CD14-positive monocyte (primary cell): ENCODE data around the gene DGKK. TPM values are rescaled to one million over a fixed set of nuclear protein-coding genes. Genes with fewer than 3 reads are reported as not detected.

ENCODE experiments used
- DNase-seq, 3 donors: peaks; one replicate each; pipeline ENCODE4 v3.0.0-alpha.2; 2011 to 2022
- H2AFZ ChIP-seq: 2 replicates; pipeline ENCODE4 v1.6.0; 2012; ENCODE audit warnings: mild to moderate bottlenecking, low read depth, low read length, inconsistent platforms; ENCODE audit not compliant: insufficient read depth, poor library complexity, severe bottlenecking
- H3K27ac ChIP-seq, 2 donors: 1 replicate in 1 of 2; 2 replicates in 1 of 2; pipeline ENCODE4 v1.5.1; 2012 to 2013; ENCODE audit warnings: low read length in 2 of 2, control low read depth in 1 of 2, inconsistent platforms in 1 of 2, low read depth in 1 of 2, mild to moderate bottlenecking in 1 of 2
- H3K27me3 ChIP-seq, 2 donors: one replicate each; pipeline versions ENCODE4 v1.6.0 to v1.6.1; 2011 to 2013; ENCODE audit warnings: low read length in 2 of 2; ENCODE audit not compliant: control insufficient read depth in 2 of 2, insufficient read depth in 2 of 2
- H3K36me3 ChIP-seq, 2 donors: replicated peaks in 1 of 2; 1 replicate in 1 of 2; 2 replicates in 1 of 2; pipeline versions ENCODE4 v1.5.1 to v1.6.1; 2012 to 2013; ENCODE audit warnings: low read length in 2 of 2, control low read depth in 1 of 2, inconsistent platforms in 1 of 2, mild to moderate bottlenecking in 1 of 2; ENCODE audit not compliant: insufficient read depth in 2 of 2, control insufficient read depth in 1 of 2
- H3K4me1 ChIP-seq, 2 donors: 1 replicate in 1 of 2; 2 replicates in 1 of 2; pipeline versions ENCODE4 v1.5.1 to v1.6.1; 2012 to 2013; ENCODE audit warnings: low read length in 2 of 2, control low read depth in 1 of 2, inconsistent platforms in 1 of 2, mild to moderate bottlenecking in 1 of 2, moderate library complexity in 1 of 2; ENCODE audit not compliant: insufficient read depth in 2 of 2, control insufficient read depth in 1 of 2
- H3K4me2 ChIP-seq: replicated peaks from 2 replicates; pipeline ENCODE3; 2012; ENCODE audit warnings: low read length, moderate library complexity, mild to moderate bottlenecking; ENCODE audit not compliant: poor library complexity, severe bottlenecking; ENCODE audit errors: extremely low read depth
- H3K4me3 ChIP-seq, 3 experiments: fragments of 200-600 bp in 1 of 3; sonication (generic) in 1 of 3; replicated peaks in 1 of 3; 1 replicate in 2 of 3; 2 replicates in 1 of 3; pipeline ENCODE4 v1.5.1; 2011 to 2013; ENCODE audit warnings: low read length in 3 of 3, mild to moderate bottlenecking in 3 of 3, control low read depth in 2 of 3, low read depth in 2 of 3, inconsistent platforms in 1 of 3, moderate library complexity in 1 of 3
- H3K79me2 ChIP-seq: 2 replicates; pipeline ENCODE4 v1.6.0; 2012; ENCODE audit warnings: mild to moderate bottlenecking, control low read depth, inconsistent platforms, low read length, moderate library complexity; ENCODE audit not compliant: insufficient read depth
- H3K9ac ChIP-seq: 2 replicates; pipeline ENCODE4 v1.6.0; 2017; ENCODE audit warnings: low read length, mild to moderate bottlenecking; ENCODE audit not compliant: insufficient read depth, poor library complexity, severe bottlenecking
- H3K9me3 ChIP-seq, 2 donors: replicated peaks in 1 of 2; 1 replicate in 1 of 2; 2 replicates in 1 of 2; pipeline versions ENCODE4 v1.5.1 to v1.6.1; 2012 to 2013; ENCODE audit warnings: low read length in 2 of 2, control low read depth in 1 of 2; ENCODE audit not compliant: control insufficient read depth in 1 of 2, insufficient read depth in 1 of 2
- H4K20me1 ChIP-seq: 2 replicates; pipeline ENCODE4 v1.6.0; 2012; ENCODE audit warnings: mild to moderate bottlenecking, low read length, control low read depth, moderate library complexity; ENCODE audit not compliant: insufficient read depth
- H3K27ac Mint-ChIP-seq, 7 donors: one replicate each; pipeline ENCODE4 v1.8.0; 2020; ENCODE audit warnings: mild to moderate bottlenecking in 7 of 7, mixed read lengths in 7 of 7, moderate library complexity in 6 of 7, inconsistent platforms in 2 of 7
- H3K27me3 Mint-ChIP-seq, 3 donors: one replicate each; pipeline ENCODE4 v1.8.0; 2021 to 2022; ENCODE audit warnings: low read depth in 3 of 3, mild to moderate bottlenecking in 3 of 3, mixed read lengths in 3 of 3, moderate library complexity in 3 of 3, inconsistent platforms in 1 of 3
- H3K36me3 Mint-ChIP-seq, 2 donors: one replicate each; pipeline ENCODE4 v1.8.0; 2020; ENCODE audit warnings: mixed read lengths in 2 of 2, inconsistent platforms in 1 of 2, mild to moderate bottlenecking in 1 of 2
- H3K4me1 Mint-ChIP-seq: one replicate; pipeline ENCODE4 v1.8.0; 2020; ENCODE audit warnings: mild to moderate bottlenecking, mixed read lengths
- H3K4me3 Mint-ChIP-seq, 2 donors: one replicate each; pipeline ENCODE4 v1.8.0; 2020; ENCODE audit warnings: mild to moderate bottlenecking in 2 of 2, mixed read lengths in 2 of 2, moderate library complexity in 1 of 2
- H3K9me3 Mint-ChIP-seq, 7 donors: one replicate each; pipeline ENCODE4 v1.8.0; 2020 to 2022; ENCODE audit warnings: mixed read lengths in 7 of 7, mild to moderate bottlenecking in 6 of 7, moderate library complexity in 6 of 7, inconsistent platforms in 2 of 7
- CTCF ChIP-seq: fragments of 200-600 bp; IDR thresholded peaks from one replicate; pipeline ENCODE4 v1.8.0; 2022; ENCODE audit warnings: antibody characterized with exemption, mild to moderate bottlenecking
- WGBS: methylation state at CpG from one replicate; pipeline ENCODE4 v1.1.5; 2013; ENCODE audit warnings: missing lambda C conversion rate; ENCODE audit not compliant: insufficient coverage; 5-methylcytosine and 5-hydroxymethylcytosine counted together
- intact Hi-C, 2 donors: fragments of 100-400 bp; cut with micrococcal nuclease; formaldehyde crosslinking; loops; one replicate each; pipeline versions ENCODE4 v1.15.0 to v1.15.1; 2023
- polyA plus RNA-seq, 3 donors: library from polyadenylated mRNA; depleted of rRNA in 1 of 3; unstranded in 2 of 3; stranded (reverse) in 1 of 3; fragments of 300-500 nt in 2 of 3; fragments of >200 nt in 1 of 3; fragmentation: Illumina TruSeq in 2 of 3; gene quantifications; 1 replicate in 2 of 3; 2 replicates in 1 of 3; pipeline ENCODE4 v1.2.3, GENCODE V29; 2012 to 2021

The DGKK gene
- polyA plus RNA-seq, 3 donors = not detected

- Histone ChIP-seq H3K36me3 (no peaks in the 10 kb centered on the region), H3K27me3 (peaks cover 0 to 11% of the 10 kb centered on the region in 2 donors), H3K9ac (no peak overlapping the region), H4K20me1 (no peaks in the 10 kb centered on the region), H3K4me2 (no peak overlapping the region), H3K79me2 (no peaks in the 10 kb centered on the region), H3K27ac (no peak overlapping the region), H2AFZ (no peak overlapping the region), H3K9me3 (no peaks in the 10 kb centered on the region), H3K4me3 (no peak overlapping the region), H3K4me1 (no peaks in the 10 kb centered on the region)
- no peak overlapping the region for H3K27ac Mint-ChIP-seq
- H3K36me3 Mint-ChIP-seq = no peaks in the 10 kb centered on the region
- H3K4me3 Mint-ChIP-seq = no peak overlapping the region
- intact Hi-C loops = no loop called here
- H3K27me3 Mint-ChIP-seq = peaks cover 0 to 4% (median 2%) of the 10 kb centered on the region in 3 donors
- no peak for TF ChIP-seq CTCF
- no peaks in the 10 kb centered on the region for H3K9me3 Mint-ChIP-seq
- DNase-seq = no peak
- peaks cover 5% of the 10 kb centered on the region for H3K4me1 Mint-ChIP-seq
- 100% methylated on average over 1 of the region's 3 CpGs for WGBS
These were observed 37.8 kb downstream of the DGKK start for GRCh38 chrX:50432829-50433289.

- H3K27ac ChIP-seq = no peak overlapping the region
- H3K27me3 Mint-ChIP-seq = peaks cover 0 to 4% (median 2%) of the 10 kb centered on the region in 3 donors
- H3K36me3 ChIP-seq = no peaks in the 10 kb centered on the region
- no peak overlapping the region for H3K4me3 ChIP-seq
- no peak overlapping the region for H3K4me3 Mint-ChIP-seq
- no peak overlapping the region for H3K27ac Mint-ChIP-seq
- no peak for DNase-seq
- H3K9me3 Mint-ChIP-seq = no peaks in the 10 kb centered on the region
- no peaks in the 10 kb centered on the region for H3K4me1 ChIP-seq
- no peak for TF ChIP-seq CTCF
- H2AFZ ChIP-seq = no peak overlapping the region
- intact Hi-C loops = no loop called here
- H3K4me2 ChIP-seq = no peak overlapping the region
- no peaks in the 10 kb centered on the region for H3K9me3 ChIP-seq
- H3K9ac ChIP-seq = no peak overlapping the region
- no peaks in the 10 kb centered on the region for H3K79me2 ChIP-seq
- no CpG with 5 or more reads among the region's 3 CpGs for WGBS
- H4K20me1 ChIP-seq = no peaks in the 10 kb centered on the region
- peaks cover 5% of the 10 kb centered on the region for H3K4me1 Mint-ChIP-seq
- peaks cover 0 to 11% of the 10 kb centered on the region in 2 donors for H3K27me3 ChIP-seq
- no peaks in the 10 kb centered on the region for H3K36me3 Mint-ChIP-seq
These were observed 39.0 kb downstream of the DGKK start for GRCh38 chrX:50431623-50432022.
